Measurements from ENCODE around the gene TTC33.
"Not testable (repeated sequence)": the region's sequence is repeated elsewhere in the genome, so short reads cannot be mapped to it uniquely, and the experiment has no call there.

The TTC33 gene

DNA sequence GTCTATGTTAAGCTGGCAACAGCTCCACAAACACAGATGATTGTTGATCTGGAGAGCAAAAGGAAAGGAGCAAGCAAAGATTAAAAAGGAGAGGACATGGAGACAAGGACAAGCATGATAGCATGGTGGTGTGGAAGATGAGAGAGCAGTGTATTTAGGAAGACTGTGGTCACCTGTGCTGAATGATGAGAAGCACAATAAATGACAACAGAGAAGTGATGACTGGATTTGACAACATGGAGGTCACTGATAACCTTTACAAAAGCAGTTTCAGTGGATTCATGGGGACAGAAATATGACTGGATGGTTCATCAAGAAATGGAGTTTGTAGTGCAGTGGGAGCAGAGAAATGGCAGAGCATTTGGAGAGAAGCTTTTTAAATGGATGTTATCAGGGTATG lies 20.2 kb downstream of the TTC33 start:
- no peak for DNase-seq
- in situ Hi-C loops (cut with MboI; ENCODE audit: low pct_unique_long_range_greater_than_20kb, low sequenced_read_pairs), result loop anchor here (25.0 kb wide), 3 partner anchors 773 to 1148 kb away; no protein-coding TSS in a partner anchor

DNA sequence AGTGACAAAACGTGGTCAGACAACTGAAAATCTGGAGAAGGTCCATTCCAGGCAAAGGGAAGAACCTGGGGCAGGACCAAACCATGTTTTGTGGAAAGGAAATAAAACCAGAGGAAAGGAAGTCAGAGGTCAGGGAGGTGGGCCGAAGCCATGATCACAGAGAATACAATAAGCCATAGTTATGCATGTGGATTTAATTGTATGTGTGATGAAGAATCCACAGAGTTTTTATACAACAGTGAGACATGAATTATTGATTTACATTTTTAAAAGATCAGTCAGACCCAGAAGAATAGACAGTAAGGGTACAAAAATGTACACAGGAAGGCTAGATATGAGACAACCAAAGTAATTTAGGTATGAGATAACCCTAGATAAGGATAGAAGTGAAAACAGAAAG lies 20.8 kb downstream of the TTC33 start:
- in situ Hi-C loops (cut with MboI; ENCODE audit: low pct_unique_long_range_greater_than_20kb, low sequenced_read_pairs), result loop anchor here (25.0 kb wide), 3 partner anchors 773 to 1148 kb away; no protein-coding TSS in a partner anchor
- DNase-seq, result no peak

GRCh38 chr5:40733879-40734563 lies 21.7 kb downstream of the TTC33 start:
- in situ Hi-C loops (cut with MboI; ENCODE audit: low pct_unique_long_range_greater_than_20kb, low sequenced_read_pairs), result loop anchor here (25.0 kb wide), 3 partner anchors 772 to 1147 kb away; no protein-coding TSS in a partner anchor
- no peak for DNase-seq

GRCh38 chr5:40733434-40733833 lies 22.3 kb downstream of the TTC33 start:
- in situ Hi-C loops (cut with MboI; ENCODE audit: low pct_unique_long_range_greater_than_20kb, low sequenced_read_pairs), result loop anchor here (25.0 kb wide), 3 partner anchors 771 to 1146 kb away; no protein-coding TSS in a partner anchor
- DNase-seq, result peak; percentile 50

GRCh38 chr5:40722497-40722911 lies 33.3 kb downstream of the TTC33 start:
- in situ Hi-C loops (cut with MboI; ENCODE audit: low pct_unique_long_range_greater_than_20kb, low sequenced_read_pairs); DNase-seq: not testable (repeated sequence)

- no peak for DNase-seq
Measured at GRCh38 chr5:40720069-40720468, 35.7 kb downstream of the TTC33 start.

DNA sequence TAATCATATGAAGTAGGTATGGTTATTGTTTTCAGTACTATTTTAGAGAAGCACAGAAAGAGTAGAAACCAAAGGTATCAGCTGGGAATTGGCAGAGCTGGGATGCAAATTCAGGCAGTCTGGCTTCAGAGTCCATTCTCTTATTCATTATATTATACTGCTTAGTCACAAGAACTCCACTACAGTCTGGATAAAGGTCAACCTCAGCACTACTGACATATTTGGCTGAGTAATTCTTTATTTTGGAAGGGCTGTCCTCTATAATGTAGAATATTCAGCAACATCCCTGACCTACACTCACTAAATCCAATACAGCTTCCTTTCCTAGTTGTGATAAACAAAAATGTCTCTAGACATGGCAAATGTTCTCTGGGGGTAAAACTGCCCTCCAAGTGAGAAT lies 38.5 kb downstream of the TTC33 start:
- in situ Hi-C loops (cut with MboI; ENCODE audit: low pct_unique_long_range_greater_than_20kb, low sequenced_read_pairs), result no loop called here
- no peak for DNase-seq

More at GRCh38 chr5:40720069-40720468, 35.7 kb downstream of the TTC33 start:
- in situ Hi-C loops (cut with MboI; ENCODE audit: low pct_unique_long_range_greater_than_20kb, low sequenced_read_pairs), result no loop called here

- in situ Hi-C loops (cut with MboI; ENCODE audit: low pct_unique_long_range_greater_than_20kb, low sequenced_read_pairs), result no loop called here
- no peak for DNase-seq
Measured at GRCh38 chr5:40716590-40716989, 39.2 kb downstream of the TTC33 start.

GRCh38 chr5:40716000-40716399 lies 39.8 kb downstream of the TTC33 start:
- in situ Hi-C loops (cut with MboI; ENCODE audit: low pct_unique_long_range_greater_than_20kb, low sequenced_read_pairs), result no loop called here
- DNase-seq, result no peak

DNA sequence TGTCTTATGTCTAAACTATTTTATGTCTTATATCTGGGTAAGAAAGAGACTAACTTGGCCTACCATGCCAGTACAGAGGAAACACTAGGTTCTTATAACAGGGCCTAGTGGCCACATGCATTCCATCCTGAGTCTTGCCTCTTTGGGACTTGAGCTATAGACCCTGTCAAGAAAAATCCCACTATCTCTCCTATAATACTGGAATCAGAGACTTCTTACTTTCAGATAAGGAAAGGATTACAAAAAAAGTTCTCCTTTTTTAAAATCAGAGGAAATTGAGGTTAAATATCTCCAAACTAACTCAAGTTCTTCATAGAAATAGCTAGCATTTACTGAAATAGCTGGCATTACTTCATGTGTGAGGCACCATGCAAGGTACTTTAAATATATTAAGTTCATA lies 41.8 kb downstream of the TTC33 start:
- DNase-seq, result no peak
- in situ Hi-C loops (cut with MboI; ENCODE audit: low pct_unique_long_range_greater_than_20kb, low sequenced_read_pairs), result no loop called here

- in situ Hi-C loops (cut with MboI; ENCODE audit: low pct_unique_long_range_greater_than_20kb, low sequenced_read_pairs); DNase-seq: not testable (repeated sequence)
Measured at GRCh38 chr5:40710575-40710974, 45.2 kb downstream of the TTC33 start.

GRCh38 chr5:40705484-40705883 lies 50.3 kb downstream of the TTC33 start:
- in situ Hi-C loops (cut with MboI; ENCODE audit: low pct_unique_long_range_greater_than_20kb, low sequenced_read_pairs); DNase-seq: not testable (repeated sequence)

GRCh38 chr5:40702027-40702426 lies 53.7 kb downstream of the TTC33 start:
- in situ Hi-C loops (cut with MboI; ENCODE audit: low pct_unique_long_range_greater_than_20kb, low sequenced_read_pairs); DNase-seq: not testable (repeated sequence)

DNA sequence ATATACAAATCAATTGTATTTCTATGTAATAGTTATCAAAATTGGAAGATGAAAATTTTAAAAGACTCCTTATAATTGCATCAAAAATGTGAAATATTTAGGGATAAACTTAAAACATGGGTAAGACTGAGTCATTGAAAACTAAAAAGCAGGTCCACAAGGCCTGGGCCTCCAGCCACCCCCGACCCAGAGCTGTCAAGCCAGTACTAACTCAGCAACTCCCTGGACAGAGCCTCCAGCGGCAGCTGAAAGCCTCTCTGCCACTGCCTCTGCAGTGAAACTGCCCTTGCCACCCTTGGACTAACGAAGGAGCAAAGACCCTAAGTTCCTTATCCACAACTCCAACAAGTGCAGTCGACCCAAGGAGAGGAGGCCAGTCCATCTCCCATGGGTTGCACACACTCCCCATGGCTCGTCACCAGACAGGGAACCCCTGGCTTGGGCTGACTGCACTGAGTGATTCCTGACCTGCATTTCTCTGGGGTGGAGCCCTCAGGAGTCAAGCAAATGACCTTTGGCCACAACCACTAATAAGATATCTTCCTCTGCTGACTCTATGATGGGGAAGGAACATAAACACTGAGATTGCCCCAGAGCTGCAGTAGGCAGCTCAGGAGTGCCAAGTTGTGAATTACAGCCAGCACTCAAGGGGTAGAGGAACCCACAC lies 55.5 kb downstream of the TTC33 start:
- DNase-seq, result no peak
- in situ Hi-C loops (cut with MboI; ENCODE audit: low pct_unique_long_range_greater_than_20kb, low sequenced_read_pairs), result no loop called here

GRCh38 chr5:40694433-40694832 lies 61.3 kb downstream of the TTC33 start:
- in situ Hi-C loops (cut with MboI; ENCODE audit: low pct_unique_long_range_greater_than_20kb, low sequenced_read_pairs), result no loop called here
- no peak for DNase-seq

DNA sequence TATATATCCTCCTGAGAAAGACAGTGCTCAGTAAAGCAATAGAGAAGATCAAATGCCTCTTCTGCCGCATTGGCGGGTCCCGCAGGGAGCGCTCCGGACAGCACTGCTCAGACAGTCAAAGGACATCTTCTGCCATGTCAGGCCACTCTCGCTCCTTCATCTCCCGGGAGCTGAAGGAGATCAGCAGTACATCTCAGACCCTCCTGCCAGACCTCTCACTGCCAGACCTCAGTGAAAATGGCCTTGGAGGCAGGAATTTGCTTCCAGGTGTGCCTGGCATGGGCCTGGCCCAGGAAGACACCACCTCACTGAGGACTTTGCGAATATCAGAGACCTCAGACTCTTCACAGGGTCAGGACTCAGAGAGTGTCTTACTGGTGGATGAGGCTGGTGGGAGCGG lies 63.9 kb downstream of the TTC33 start:
- in situ Hi-C loops (cut with MboI; ENCODE audit: low pct_unique_long_range_greater_than_20kb, low sequenced_read_pairs), result no loop called here

DNA sequence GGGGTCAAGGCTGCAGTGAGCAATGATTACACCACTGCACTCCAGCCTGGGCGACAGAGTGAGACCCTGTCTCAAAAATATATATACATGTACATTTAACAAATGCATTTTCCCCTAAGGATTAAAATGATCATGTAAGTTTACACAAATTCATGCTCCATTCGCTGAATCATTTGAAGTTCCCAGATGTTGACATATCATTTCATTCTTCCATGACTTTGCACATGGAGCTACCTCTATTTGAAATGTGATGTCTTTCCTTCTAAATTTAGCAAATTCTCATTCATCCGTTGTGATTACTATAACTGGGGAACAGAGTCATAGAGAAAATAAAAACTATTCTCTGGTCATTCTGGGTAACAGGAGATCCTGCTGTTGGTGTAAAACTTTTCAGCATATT lies 65.5 kb downstream of the TTC33 start:
- in situ Hi-C loops (cut with MboI; ENCODE audit: low pct_unique_long_range_greater_than_20kb, low sequenced_read_pairs), result no loop called here
- DNase-seq, result no peak

More for the DNA sequence above, 63.9 kb downstream of the TTC33 start:
- DNase-seq, result no peak

DNA sequence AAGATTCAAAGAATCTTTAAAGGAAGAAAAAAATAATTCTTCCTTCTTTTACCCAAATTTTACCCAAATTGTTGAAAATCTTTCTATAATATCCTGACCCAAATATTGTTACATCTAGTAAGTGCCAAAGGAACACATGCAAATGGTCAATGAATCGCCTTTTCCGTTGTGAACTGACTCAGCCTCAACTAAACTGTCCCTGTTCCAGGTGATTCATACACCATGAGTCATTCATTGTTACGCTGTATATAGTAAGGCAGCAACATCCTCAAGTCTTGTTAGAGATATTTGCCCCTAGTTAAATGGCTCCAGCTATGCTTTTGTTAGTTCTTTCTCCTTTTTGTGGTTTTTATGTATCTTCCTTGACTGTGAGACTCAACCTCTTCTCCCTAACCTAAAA lies 66.3 kb downstream of the TTC33 start:
- DNase-seq, result no peak
- in situ Hi-C loops (cut with MboI; ENCODE audit: low pct_unique_long_range_greater_than_20kb, low sequenced_read_pairs), result no loop called here

DNA sequence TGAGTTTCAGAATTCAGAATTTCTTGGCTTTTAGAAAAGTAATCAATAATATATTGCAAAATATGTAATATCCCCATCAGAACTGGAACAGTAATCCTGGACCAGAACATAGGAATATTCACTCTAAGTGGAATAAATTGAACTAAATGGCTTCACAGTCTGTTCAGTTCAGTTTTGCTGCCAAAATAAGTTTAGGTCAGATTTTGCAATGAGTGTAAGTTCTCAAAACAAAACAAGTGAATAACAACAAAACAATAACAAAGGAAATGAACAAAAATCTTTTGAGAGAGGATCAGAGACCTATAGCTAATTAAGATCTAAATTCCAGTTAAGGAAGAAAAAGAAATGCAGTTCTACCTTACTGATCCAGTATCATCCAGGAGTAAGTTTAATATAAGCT lies 66.8 kb downstream of the TTC33 start:
- in situ Hi-C loops (cut with MboI; ENCODE audit: low pct_unique_long_range_greater_than_20kb, low sequenced_read_pairs), result no loop called here
- no peak for DNase-seq

DNA sequence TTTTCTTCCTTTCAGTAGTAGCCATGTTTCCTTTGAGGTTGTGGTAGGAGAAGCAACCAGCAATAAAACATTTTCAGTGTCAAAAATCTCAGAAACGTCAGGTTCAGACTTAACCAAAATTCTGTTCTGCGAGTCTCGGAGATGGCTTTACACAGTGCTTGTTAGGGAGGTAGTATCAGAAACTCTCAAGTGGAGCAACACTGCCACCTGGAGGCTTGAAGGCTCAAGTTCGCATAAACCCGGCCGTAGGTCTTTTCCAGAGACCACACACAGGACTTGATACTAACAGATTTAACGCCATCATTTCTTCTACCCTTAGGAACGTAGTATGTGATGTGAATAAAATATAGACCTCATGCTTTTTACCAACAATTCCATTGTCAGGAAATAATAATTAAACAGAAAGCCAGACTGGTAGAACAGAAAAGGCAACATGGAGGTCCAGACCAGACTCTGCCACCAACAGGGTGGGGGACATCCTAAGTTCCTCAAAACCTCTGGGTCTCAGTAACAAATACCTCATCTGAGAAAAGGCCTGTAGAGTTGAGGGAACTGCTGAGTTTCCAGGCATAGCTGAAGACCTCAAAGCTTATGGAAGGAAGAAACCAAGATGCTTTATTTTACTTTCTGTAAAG lies 67.5 kb downstream of the TTC33 start:
- in situ Hi-C loops (cut with MboI; ENCODE audit: low pct_unique_long_range_greater_than_20kb, low sequenced_read_pairs), result no loop called here
- DNase-seq, result peak; percentile 93
